HG02759 (cell line): ENCODE measurements around the gene APCDD1L.
"Not testable (repeated sequence)": the region's sequence is repeated elsewhere in the genome, so short reads cannot be mapped to it uniquely, and the experiment has no call there.

ENCODE experiments used
- ATAC-seq: cut with Tn5 transposase; IDR thresholded peaks from one replicate; pipeline ENCODE4 v1.9.1; 2021; ENCODE audit warnings: mild to moderate bottlenecking, moderate library complexity; ENCODE audit not compliant: unreplicated experiment

Gene APCDD1L

DNA sequence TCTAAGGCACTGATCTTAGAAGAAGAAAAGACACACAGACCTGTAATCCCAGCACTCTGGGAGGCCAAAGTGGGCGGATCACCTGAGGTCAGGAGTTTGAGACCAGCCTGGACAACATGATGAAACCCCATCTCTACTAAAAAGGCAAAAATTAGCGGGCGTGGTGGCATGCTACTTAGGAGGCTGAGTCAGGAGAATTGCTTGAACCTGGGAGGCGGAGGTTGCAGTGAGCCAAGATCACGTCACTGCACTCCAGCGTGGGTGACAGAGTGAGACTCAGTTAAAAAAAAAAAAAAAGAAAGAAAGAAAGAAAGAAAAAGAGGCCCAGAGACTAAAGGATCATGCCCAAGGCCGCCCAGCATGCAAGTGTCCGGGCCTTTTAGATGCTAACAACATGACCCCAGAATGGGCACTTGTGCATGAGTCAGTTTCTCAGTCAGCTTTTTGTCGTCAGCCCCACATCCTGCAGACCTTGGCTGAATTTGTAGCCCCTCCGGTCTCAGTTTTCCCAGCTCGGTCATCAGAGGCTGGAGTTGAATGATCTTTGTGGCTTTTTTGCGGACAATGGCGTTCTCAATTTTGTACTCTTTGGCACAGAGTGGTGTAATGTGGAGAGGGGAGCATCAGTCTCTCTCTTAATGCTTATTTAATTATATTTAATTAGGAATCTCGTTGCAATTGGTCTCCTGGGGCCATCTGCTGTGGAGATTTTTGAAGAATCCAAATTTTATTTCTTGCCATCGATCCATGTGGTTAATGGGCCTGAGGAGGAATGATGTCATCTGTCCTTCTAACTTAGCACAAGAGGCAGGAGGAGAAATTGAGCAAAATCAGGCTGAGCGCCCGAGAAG is 30.6 kb upstream of the APCDD1L start:
- no peak for ATAC-seq

GRCh38 chr20:58544891-58545290 is 29.7 kb upstream of the APCDD1L start:
- no peak for ATAC-seq

GRCh38 chr20:58544286-58544685 is 29.1 kb upstream of the APCDD1L start:
- no peak for ATAC-seq

DNA sequence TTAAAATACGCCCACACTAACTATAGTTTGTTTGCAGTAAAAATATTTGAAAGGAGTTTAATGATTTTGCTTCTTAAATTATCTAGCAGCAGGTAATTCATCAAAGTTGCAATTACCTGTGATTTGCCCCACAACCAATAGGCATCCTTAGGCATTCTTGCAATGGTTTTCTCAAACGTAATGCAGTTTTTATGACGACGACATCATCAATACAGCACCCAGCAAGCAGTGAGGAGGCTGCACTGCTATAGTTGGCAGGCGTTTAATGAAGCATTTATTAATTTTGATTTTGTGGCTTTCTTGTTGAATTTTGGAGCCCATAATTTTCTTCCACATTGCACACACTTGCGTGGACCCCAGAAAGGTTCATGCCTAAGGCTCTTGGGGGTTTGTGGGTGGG is 28.1 kb upstream of the APCDD1L start:
- no peak for ATAC-seq

DNA sequence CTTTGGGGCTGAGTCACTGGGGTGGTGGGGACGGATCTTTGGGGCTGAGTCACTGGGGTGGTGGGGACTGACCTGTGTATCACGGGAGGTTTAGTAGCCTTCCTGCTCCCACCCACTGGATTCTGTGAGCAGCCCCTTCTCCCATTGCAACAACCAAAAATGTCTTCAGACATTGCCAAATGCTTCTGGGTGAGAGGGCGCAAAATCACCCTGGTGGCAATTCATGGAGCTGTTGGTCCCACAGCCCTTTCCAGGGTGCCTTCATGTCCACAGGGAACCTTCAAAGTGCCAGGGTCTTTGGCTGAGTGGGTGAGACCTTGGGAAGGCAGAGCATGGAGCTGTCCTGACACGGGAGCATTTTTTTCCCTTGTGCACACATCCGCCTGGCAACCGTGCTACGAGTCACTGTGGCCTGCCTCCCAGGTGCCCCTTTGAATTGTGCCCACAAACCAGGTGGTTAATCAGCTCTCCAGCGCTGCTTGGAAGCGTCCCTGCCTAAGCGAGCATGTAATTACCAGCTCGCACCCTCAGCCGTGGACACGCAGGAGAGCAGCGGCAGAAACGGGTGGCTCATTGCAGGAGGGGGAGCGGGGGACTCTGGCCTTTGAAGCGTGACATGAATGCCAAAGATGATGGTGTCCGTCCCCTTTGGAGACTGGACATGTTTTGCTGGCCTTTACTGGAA is 27.4 kb upstream of the APCDD1L start:
- no peak for ATAC-seq

- not testable (repeated sequence) for ATAC-seq
Measured at GRCh38 chr20:58542034-58542410, 26.8 kb upstream of the APCDD1L start.

GRCh38 chr20:58538752-58539151 is 23.6 kb upstream of the APCDD1L start:
- ATAC-seq = no peak

DNA sequence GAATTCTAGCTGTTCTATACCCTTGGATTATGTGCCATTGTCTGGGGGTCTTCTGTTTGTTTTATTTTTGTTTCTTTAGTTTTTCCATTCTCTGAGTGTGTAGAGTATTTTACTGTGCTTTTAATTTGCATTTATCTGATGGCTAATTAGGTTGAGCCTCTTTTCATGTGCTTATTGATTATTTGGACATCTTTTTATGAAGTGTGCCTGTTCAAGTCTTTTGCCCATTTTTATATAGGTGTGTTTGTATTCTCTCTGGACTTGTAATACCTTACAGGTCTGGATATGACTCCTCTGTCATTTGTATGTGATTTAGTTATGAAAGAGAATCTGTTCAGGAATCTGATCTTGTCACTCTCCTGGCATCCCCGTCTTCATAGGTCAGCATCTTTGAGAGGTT is 22.6 kb upstream of the APCDD1L start:
- no peak for ATAC-seq

GRCh38 chr20:58536289-58536688 is 21.1 kb upstream of the APCDD1L start:
- ATAC-seq = no peak

- ATAC-seq = no peak
Measured at GRCh38 chr20:58531657-58532056, 16.5 kb upstream of the APCDD1L start.

GRCh38 chr20:58531063-58531462 is 15.9 kb upstream of the APCDD1L start:
- no peak for ATAC-seq

GRCh38 chr20:58528412-58528811 is 13.2 kb upstream of the APCDD1L start:
- ATAC-seq = no peak

GRCh38 chr20:58526411-58526810 is 11.2 kb upstream of the APCDD1L start:
- ATAC-seq = no peak

DNA sequence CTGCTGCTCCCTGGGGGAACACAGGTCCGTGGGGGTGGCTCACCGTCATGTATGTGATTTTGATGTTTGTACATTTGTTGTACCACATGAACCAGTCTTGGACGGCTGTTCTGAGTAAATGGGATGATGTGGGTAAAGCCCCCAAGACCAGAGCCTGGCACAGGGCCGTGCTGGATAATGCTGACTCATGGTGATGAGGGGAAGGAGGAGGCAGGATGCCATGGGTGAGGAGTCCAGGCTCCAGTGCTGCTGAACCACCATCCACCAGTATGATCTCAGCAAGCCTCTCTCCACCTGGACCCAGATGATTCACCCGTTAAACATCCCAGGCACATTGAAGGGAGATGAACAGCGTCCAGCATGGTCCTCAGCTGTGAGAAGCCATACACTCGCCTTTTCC is 9.6 kb upstream of the APCDD1L start:
- ATAC-seq = no peak

DNA sequence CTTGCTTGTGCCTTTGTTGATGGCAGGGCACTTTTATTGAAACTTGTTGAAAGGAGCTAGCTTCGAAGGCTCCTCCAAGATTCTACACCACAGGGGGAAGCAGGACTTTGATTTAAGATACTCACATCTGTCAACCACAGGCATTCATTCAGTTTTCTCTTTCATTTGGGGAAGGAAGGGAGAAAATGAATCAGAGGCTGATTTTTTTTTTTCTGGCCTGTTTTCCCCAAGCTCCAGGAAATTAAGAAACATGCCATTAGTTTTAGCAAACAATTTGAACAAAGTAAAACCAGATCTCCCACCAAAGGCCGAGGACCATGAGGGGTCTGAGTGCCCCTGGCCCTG is 8.7 kb upstream of the APCDD1L start:
- no peak for ATAC-seq

DNA sequence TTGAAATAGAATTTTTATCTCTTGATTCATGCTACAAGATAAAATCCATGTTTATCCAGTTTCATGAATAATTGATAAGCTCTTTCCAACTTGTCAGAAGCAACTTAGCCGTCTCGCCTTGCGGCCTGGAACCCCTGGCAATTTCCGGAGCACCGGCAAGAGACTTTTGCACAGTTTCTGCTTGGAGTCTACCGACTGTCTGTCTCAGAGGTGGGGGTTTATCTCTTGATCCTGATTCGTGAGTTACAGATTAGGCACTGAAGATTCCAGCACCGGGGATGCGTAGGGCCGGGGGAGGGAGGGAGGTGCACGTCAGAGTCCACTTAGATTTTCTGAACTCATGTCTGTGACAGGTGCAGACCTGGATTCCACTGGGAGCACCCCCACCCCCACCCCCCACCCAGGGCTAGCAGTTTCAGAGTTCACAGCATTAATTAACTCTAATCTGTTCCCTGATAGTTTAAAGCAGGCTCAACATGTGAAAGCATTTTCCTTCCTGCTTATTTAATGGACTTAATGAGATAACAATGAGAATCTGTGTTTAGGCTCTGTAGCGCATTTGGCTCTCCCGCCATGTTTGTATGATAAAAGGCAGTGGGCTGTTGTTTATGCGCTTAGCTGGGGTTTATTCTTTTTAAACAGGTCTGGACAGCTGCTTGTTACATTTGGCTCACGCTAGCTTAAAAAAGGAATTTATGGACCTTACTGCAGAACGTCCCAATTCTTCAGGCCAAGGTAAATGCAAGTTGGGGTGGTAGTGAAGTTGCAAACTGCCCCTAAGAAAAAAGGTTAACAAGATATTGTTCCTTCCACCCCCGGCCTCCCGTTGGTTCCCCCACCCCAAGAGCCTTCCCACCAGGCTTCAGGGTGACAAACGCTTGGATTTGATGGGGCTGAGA is 8.1 kb upstream of the APCDD1L start:
- no peak for ATAC-seq

GRCh38 chr20:58522666-58523065 is 7.5 kb upstream of the APCDD1L start:
- ATAC-seq = no peak

GRCh38 chr20:58521763-58522162 is 6.6 kb upstream of the APCDD1L start:
- ATAC-seq = no peak

GRCh38 chr20:58519940-58520712 is 4.9 kb upstream of the APCDD1L start:
- ATAC-seq = no peak

DNA sequence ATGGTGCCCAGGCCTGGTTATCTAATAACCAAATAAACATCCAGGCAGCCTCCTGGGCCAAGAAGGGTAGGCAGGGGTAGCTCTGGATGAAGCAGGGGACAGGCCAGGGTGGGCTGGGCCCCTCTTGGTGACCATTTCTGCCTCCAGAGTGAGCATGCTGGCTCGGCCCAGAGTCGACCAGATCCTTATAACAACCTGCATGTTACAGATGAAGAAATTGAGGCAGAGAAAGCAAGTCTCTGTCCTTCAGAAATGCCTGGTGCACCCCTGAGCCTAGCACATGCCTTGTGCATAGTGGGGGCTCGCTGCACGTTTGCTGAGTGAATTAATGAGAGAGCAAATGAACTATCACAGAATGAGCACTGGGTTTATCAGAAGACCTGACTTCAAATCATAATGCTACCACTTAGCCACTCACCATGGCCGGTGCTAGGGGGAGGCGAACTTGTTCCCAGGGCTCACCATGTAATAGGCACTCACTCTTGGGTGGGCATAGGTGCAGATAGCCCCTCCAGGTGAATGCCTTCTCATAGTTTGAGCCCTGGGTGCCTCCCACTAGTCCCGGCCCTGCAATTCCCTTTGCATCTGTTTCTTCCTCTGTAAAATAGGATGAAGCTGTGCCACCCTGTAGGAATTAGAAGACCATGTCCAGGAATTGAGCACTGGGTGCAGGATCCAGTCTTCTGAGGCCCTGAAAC is 3.8 kb upstream of the APCDD1L start:
- no peak for ATAC-seq
